ENCODE data around the gene PBRM1.

PBRM1 gene

GRCh38 chr3:52521881-52522650, 163.6 kb downstream of the PBRM1 start:
- DNase-seq: no peak

GRCh38 chr3:52521488-52521824, 164.3 kb downstream of the PBRM1 start:
- no peak for DNase-seq

GRCh38 chr3:52520716-52521487, 164.8 kb downstream of the PBRM1 start:
- no peak for DNase-seq

- DNase-seq: no peak
Measured at GRCh38 chr3:52520141-52520667, 165.5 kb downstream of the PBRM1 start.

- DNase-seq: no peak
Measured at GRCh38 chr3:52519445-52520140, 166.1 kb downstream of the PBRM1 start.

GRCh38 chr3:52518723-52519444, 166.8 kb downstream of the PBRM1 start:
- no peak for DNase-seq

- no peak for DNase-seq
Measured at GRCh38 chr3:52517796-52518722, 167.7 kb downstream of the PBRM1 start.

- no peak for DNase-seq
Measured at GRCh38 chr3:52516509-52517195, 169.1 kb downstream of the PBRM1 start.

- DNase-seq: no peak
Measured at GRCh38 chr3:52515192-52515591, 170.5 kb downstream of the PBRM1 start.

GRCh38 chr3:52514576-52514975, 171.1 kb downstream of the PBRM1 start:
- no peak for DNase-seq

GRCh38 chr3:52513281-52513680, 172.4 kb downstream of the PBRM1 start:
- DNase-seq: no peak

- DNase-seq: no peak
Measured at GRCh38 chr3:52512727-52513126, 173.0 kb downstream of the PBRM1 start.

- no peak for DNase-seq
Measured at GRCh38 chr3:52512105-52512504, 173.6 kb downstream of the PBRM1 start.

GRCh38 chr3:52511509-52511908, 174.2 kb downstream of the PBRM1 start:
- no peak for DNase-seq

GRCh38 chr3:52509753-52510328, 175.9 kb downstream of the PBRM1 start:
- DNase-seq: no peak

GRCh38 chr3:52507359-52507758, 178.4 kb downstream of the PBRM1 start:
- DNase-seq: no peak

GRCh38 chr3:52506266-52506966, 179.3 kb downstream of the PBRM1 start:
- DNase-seq: no peak

- DNase-seq: no peak
Measured at GRCh38 chr3:52504977-52505376, 180.7 kb downstream of the PBRM1 start.

- DNase-seq: no peak
Measured at GRCh38 chr3:52503788-52504424, 181.8 kb downstream of the PBRM1 start.
